Uterus (tissue), 2 donors: ENCODE data around the gene CDC42EP5.

Experiments used
- POLR2A ChIP-seq, 2 donors: fragments of 450-650 bp; IDR thresholded peaks; one replicate each; pipeline ENCODE4 v1.6.1; 2016; ENCODE audit warnings: antibody characterized with exemption in 2 of 2, mild to moderate bottlenecking in 1 of 2, moderate library complexity in 1 of 2
- TF ChIP-seq, protein P1 (sequence below), 4 experiments: fragments of 200-600 bp in 2 of 4; fragments of 450-650 bp in 2 of 4; sonication (generic) in 2 of 4; IDR thresholded peaks; one replicate each; pipeline ENCODE4 v1.5.1; 2016 to 2019; ENCODE audit warnings: antibody characterized with exemption in 4 of 4, mild to moderate bottlenecking in 2 of 4, moderate library complexity in 1 of 4

DNA sequence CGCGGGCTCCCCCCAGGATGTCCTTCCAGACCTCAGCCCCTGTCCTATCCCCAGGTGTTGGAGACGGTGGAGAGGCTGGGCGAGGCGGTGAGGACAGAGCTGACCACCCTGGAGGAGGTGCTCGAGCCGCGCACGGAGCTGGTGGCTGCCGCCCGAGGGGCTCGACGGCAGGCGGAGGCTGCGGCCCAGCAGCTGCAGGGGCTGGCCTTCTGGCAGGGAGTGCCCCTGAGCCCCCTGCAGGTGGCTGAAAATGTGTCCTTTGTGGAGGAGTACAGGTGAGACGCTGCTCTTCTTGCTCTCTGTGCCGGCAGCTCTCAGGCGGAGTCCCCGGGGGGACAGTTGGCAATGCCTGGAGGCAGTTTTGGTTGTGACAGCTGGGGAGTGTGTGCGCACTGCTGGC lies 51.0 kb downstream of the CDC42EP5 start:
- TF ChIP-seq, protein P1, sequence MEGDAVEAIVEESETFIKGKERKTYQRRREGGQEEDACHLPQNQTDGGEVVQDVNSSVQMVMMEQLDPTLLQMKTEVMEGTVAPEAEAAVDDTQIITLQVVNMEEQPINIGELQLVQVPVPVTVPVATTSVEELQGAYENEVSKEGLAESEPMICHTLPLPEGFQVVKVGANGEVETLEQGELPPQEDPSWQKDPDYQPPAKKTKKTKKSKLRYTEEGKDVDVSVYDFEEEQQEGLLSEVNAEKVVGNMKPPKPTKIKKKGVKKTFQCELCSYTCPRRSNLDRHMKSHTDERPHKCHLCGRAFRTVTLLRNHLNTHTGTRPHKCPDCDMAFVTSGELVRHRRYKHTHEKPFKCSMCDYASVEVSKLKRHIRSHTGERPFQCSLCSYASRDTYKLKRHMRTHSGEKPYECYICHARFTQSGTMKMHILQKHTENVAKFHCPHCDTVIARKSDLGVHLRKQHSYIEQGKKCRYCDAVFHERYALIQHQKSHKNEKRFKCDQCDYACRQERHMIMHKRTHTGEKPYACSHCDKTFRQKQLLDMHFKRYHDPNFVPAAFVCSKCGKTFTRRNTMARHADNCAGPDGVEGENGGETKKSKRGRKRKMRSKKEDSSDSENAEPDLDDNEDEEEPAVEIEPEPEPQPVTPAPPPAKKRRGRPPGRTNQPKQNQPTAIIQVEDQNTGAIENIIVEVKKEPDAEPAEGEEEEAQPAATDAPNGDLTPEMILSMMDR (IDR thresholded peaks at IDR 0.05): no peak
- TF ChIP-seq POLR2A (IDR thresholded peaks at IDR 0.05): no peak
